Measurements from ENCODE around the gene FAM32A.

FAM32A gene

GRCh38 chr19:16222806-16223205 is 37.6 kb downstream of the FAM32A start:
- DNase-seq (ENCODE audit: low read depth), result no peak
- TF ChIP-seq, protein P1, sequence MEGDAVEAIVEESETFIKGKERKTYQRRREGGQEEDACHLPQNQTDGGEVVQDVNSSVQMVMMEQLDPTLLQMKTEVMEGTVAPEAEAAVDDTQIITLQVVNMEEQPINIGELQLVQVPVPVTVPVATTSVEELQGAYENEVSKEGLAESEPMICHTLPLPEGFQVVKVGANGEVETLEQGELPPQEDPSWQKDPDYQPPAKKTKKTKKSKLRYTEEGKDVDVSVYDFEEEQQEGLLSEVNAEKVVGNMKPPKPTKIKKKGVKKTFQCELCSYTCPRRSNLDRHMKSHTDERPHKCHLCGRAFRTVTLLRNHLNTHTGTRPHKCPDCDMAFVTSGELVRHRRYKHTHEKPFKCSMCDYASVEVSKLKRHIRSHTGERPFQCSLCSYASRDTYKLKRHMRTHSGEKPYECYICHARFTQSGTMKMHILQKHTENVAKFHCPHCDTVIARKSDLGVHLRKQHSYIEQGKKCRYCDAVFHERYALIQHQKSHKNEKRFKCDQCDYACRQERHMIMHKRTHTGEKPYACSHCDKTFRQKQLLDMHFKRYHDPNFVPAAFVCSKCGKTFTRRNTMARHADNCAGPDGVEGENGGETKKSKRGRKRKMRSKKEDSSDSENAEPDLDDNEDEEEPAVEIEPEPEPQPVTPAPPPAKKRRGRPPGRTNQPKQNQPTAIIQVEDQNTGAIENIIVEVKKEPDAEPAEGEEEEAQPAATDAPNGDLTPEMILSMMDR (IDR thresholded peaks at IDR 0.05; ENCODE audit: control insufficient read depth, insufficient read depth, low read depth, low read length, missing control alignments), result no peak
- no peak overlapping the region for H3K4me3 ChIP-seq (ENCODE audit: control insufficient read depth, low read depth, low read length)

GRCh38 chr19:16223746-16224145 is 38.5 kb downstream of the FAM32A start:
- no peak for DNase-seq (ENCODE audit: low read depth)
- TF ChIP-seq, protein P1 (IDR thresholded peaks at IDR 0.05; ENCODE audit: control insufficient read depth, insufficient read depth, low read depth, low read length, missing control alignments), result no peak
- no peak overlapping the region for H3K4me3 ChIP-seq (ENCODE audit: control insufficient read depth, low read depth, low read length)

DNA sequence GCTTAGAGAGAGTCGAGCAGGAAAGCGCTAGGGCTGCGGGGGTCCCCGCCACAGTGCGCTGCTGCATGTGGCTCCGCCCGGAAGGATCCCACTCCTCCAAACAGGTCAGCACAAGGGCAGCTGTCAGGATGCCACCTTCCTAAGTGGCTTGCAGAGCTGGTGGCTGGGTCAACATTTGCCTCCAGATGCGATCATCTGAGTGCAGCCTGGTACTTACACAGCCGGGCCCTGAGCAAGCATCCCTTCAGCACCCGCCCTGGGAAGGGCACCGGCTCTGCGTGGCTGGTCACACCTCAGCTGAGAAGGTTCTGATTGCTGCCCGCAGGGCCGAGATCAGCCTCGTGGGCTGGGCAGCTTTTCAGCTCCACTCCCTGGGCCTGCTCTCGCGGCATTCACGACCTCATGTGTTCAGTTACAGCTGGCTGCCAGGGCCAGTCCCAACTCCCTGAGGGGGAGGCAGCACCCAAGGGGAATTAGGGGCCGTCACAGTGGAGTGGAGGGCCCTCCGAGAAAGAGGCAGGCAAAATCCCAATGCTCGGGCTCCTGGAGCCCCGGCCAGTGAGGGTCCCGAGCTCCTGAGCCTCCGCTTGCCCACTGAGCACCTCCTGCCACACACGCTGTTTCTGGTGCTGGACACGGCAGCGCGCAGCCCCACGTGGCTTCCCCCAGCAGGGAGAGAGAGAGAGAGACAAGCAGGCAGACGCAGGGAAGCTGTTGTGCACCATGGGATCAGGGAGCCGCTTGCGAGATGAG is 39.3 kb downstream of the FAM32A start:
- no peak for DNase-seq (ENCODE audit: low read depth)
- TF ChIP-seq, protein P1 (IDR thresholded peaks at IDR 0.05; ENCODE audit: control insufficient read depth, insufficient read depth, low read depth, low read length, missing control alignments), result no peak
- H3K4me3 ChIP-seq (ENCODE audit: control insufficient read depth, low read depth, low read length), result no peak overlapping the region

- DNase-seq (ENCODE audit: low read depth), result no peak
- no peak overlapping the region for H3K4me3 ChIP-seq (ENCODE audit: control insufficient read depth, low read depth, low read length)
- TF ChIP-seq, protein P1 (IDR thresholded peaks at IDR 0.05; ENCODE audit: control insufficient read depth, insufficient read depth, low read depth, low read length, missing control alignments), result no peak
Measured at GRCh38 chr19:16225279-16226183, 40.3 kb downstream of the FAM32A start.

DNA sequence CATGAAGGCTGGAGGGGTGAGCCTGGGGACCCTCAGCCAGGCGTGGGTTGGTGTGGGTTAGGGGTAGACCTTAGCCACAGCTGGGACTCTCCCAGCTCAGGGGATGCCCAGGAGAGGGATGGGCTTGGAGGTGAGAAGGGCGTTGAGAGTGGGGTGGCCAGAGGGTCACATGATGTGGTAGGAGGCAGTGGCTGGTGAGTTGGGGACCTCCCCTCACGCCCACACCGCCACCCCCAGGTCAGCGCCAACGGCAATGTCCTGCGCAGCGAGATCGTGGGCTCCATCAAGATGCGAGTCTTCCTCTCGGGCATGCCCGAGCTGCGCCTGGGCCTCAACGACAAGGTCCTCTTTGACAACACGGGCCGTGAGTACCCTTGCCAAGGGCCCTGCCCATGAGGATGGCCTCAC is 41.0 kb downstream of the FAM32A start:
- TF ChIP-seq, protein P1 (IDR thresholded peaks at IDR 0.05; ENCODE audit: control insufficient read depth, insufficient read depth, low read depth, low read length, missing control alignments), result no peak
- no peak for DNase-seq (ENCODE audit: low read depth)
- H3K4me3 ChIP-seq (ENCODE audit: control insufficient read depth, low read depth, low read length), result no peak overlapping the region

GRCh38 chr19:16226878-16227836 is 41.9 kb downstream of the FAM32A start:
- no peak overlapping the region for H3K4me3 ChIP-seq (ENCODE audit: control insufficient read depth, low read depth, low read length)
- TF ChIP-seq, protein P1 (IDR thresholded peaks at IDR 0.05; ENCODE audit: control insufficient read depth, insufficient read depth, low read depth, low read length, missing control alignments), result no peak
- DNase-seq (ENCODE audit: low read depth), result no peak

All from AG09309 (cell line).